HG03442 (cell line): ENCODE results near the gene CYFIP2.

Experiments
- ATAC-seq: cut with Tn5 transposase; IDR thresholded peaks from one replicate; pipeline ENCODE4 v1.9.1; 2021; ENCODE audit warnings: mild to moderate bottlenecking, moderate library complexity; ENCODE audit not compliant: unreplicated experiment

Gene CYFIP2

GRCh38 chr5:157312492-157312891 is 46.6 kb downstream of the CYFIP2 start:
- peak; percentile 89 for ATAC-seq

DNA sequence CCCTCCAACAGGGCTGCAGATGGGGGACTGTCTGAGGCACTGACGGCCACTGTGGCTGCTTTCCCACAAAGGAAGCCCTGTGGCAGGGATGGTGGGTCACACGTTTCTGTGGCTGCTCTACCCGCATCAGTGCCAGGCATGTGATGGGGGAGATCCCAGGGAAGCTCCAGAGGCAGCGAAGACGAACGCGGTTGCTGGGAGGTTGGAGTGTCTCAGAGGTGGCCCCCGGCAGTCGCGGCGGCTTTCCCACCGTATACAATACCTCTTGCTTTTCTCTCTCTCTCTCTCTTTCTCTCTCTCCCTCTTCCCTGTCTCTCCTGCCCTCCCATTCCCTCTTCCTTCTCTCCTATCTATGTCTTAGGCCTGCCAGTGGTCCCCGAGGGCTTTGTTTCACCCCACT is 56.7 kb downstream of the CYFIP2 start:
- ATAC-seq: no peak

GRCh38 chr5:157323107-157323706 is 57.3 kb downstream of the CYFIP2 start:
- ATAC-seq: no peak

GRCh38 chr5:157324237-157324636 is 58.3 kb downstream of the CYFIP2 start:
- ATAC-seq: no peak

GRCh38 chr5:157326440-157327005 is 60.6 kb downstream of the CYFIP2 start:
- no peak for ATAC-seq

- ATAC-seq: no peak
These were observed 61.8 kb downstream of the CYFIP2 start for GRCh38 chr5:157327771-157328170.

GRCh38 chr5:157328277-157328912 is 62.5 kb downstream of the CYFIP2 start:
- ATAC-seq: peak; percentile 93

- no peak for ATAC-seq
These were observed 65.9 kb downstream of the CYFIP2 start for GRCh38 chr5:157331807-157332206.

GRCh38 chr5:157335534-157336422 is 69.9 kb downstream of the CYFIP2 start:
- ATAC-seq: no peak

- ATAC-seq: no peak
These were observed 70.5 kb downstream of the CYFIP2 start for GRCh38 chr5:157336423-157336744.

GRCh38 chr5:157339409-157339808 is 73.5 kb downstream of the CYFIP2 start:
- ATAC-seq: no peak

DNA sequence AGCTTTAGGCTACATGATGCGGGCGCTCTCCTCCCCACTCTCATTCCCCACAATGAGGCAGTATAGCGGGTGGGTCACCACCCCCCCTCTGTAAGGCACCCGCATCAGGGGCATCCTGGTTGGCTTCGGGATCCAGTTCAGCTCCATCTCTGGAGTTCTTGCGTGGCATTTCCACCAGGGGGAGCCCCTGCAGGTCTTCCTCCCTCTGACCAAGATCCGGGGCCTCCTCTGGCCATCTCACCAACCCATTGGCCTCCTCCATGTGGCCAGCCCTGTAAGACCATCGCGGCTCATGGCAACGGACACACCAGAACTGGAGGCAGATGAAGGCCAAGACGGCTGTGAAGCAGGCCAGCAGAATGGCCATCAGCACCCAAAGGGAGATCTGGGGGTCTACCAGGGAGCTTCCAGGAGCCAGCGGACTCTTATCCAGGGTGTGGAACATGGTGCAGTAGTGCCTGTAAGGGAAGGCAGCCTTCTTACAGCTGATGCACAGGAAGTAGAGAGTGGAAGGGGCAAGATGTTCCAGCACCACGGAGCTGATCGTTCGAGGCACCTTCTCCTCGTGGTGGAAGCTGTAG is 77.0 kb downstream of the CYFIP2 start:
- ATAC-seq: no peak

- peak; percentile 74 for ATAC-seq
These were observed 78.2 kb downstream of the CYFIP2 start for GRCh38 chr5:157343842-157344790.

GRCh38 chr5:157345067-157345466 is 79.1 kb downstream of the CYFIP2 start:
- ATAC-seq: no peak

- ATAC-seq: no peak
These were observed 79.6 kb downstream of the CYFIP2 start for GRCh38 chr5:157345485-157345884.

DNA sequence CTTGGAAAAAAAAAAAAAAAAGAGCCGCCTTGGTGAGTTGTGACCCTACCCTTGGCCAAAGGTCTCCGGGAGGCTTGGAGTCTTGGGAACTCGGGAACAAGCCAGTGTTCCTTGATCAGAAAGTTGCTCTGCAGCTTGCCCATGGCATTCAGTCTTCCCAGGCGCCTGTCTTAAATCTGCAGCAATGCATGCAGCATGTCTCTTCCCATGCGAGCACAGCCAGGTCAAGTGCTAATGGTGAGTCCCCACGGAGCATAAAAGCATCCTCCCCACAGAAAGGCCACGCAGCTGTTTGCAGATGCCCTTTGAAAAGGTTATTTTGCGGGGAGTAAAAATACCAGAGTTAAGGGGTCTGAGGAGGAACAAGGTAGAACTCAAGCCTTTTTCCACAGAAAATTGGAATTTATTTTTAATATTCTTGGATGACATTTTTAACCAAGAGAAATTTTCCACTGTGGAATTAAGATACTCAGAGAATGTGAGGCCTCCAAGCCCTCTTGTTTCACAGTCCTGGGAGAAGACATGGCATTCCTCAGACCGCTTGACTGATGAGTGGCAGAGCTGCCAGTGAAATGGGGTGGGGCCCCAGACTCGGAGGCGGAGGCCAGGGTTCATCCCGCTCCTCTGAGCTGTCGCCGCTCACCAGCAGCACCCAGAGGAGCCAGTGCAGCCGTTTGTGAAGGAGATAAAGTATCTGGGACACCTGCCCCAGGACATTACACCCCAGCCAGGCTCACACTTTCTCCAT is 81.6 kb downstream of the CYFIP2 start:
- no peak for ATAC-seq

DNA sequence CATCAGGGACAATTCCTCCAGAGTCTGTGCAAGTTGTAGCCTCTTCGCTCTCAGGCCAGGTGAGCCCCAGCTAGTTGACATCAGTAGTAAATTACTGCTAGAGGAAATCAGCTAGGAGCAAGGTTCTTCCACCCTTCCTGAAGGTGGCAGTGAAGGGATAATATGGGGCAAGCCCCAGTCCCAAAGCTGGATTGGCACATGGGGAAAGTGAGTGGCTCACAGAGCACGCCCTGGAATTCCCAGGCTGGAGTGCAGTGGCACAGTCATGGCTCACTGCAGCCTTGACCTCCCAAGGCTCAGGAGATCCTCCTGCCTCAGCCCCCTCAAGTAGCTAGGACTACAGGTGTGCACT is 82.1 kb downstream of the CYFIP2 start:
- no peak for ATAC-seq

DNA sequence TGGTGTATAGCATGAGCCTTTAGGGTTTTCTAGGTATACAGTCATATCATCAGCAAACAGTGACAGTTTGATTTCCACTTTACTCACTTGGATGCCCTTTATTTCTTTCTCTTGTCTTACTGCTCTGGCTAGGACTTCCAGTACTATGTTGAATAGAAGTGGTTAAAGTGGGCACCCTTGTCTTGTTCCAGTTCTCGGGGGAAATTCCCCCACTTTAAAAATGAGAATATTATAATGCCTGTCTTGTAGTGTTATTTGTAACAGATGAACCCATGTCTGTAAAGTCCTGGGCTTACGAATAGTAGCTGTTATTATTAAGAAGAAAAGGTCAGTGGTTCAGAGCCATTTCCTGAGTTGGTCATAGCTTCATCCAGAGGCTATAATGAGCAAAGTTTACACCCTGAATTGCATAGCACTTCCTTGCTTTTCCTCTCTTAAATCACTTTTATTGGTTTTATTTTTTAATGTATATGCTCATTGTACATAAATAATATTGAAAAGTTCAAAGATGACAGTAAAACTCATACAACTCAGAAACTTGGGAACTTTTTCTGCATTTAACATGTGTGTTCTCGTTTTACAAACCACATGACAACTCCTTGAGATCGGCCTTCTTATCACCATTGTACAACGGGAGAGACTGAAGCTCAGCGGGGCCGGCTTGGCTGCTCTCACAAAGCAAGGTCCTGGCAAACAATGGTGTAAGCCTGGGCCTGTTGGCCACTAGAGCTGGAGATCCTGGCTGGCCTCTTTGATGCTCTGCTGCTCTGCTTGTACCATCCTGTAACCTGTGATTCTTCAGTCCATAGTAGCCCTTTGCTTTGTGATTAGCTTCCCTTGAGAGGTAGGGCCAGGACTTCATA is 85.2 kb downstream of the CYFIP2 start:
- peak; percentile 77 for ATAC-seq

DNA sequence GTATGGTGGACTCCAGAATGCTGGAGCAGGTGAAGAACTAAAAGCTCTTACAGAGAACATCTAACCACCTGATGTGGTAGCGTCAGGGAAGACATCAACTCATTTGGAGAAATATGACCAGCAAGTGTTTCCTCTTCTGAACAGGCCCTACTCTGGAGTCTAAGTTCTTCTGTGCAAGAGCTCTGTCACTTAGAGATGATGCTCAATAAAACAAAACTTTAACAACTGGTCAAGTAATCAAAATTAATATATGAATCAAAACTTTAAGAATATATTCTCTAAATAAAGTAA is 85.8 kb downstream of the CYFIP2 start:
- no peak for ATAC-seq
